Mesangial cell (primary cell): ENCODE data around the gene AGPAT4. TPM values are rescaled to one million over a fixed set of nuclear protein-coding genes. Genes with fewer than 3 reads are reported as not detected.

Source experiments
- total RNA-seq: library from RNA; depleted of rRNA; stranded (reverse); fragments of >200 nt; gene quantifications from 2 replicates; pipeline ENCODE4 v1.2.3, GENCODE V29; 2015

Gene AGPAT4
- total RNA-seq, result 5.7 and 6.6 TPM in 2 replicates

DNA sequence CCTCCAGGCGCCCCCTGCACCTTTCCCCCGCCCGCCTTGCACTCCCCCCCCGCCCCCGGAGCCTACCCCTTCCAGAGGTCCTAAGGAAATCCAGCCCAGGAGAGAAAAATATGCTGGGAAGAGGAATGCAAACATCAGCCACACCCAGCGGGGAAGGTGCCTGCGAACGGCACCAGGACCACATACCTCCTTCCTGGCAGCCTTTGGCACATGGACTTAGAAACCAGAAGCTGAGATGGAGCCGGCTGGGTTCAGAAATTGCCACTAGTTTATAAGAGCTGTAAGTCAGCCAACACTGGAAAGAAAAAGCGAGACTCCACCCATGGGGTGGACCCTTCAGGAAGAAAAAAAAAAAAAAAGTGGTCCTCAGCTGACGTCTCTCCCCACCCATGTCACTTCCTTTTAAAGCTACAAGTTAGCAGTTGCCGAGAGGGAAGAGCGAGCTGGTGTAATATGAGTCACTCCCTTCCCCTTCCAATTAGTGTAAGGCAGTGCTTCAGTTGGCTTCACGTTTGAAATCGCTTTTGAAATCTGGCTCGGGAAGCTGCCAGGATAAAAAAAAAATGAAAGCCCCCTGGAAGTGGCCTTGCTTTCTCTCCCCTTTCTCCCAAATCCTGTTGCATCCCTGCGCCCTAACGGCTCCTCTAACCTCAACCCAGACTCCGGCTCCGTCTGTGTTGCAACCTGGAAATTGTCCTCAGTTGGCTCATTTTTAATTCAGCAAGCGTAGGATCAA is at the start of gene AGPAT4:
Gene AGPAT4, minus strand, starts transcription at position 310 of the 736 bp plus-strand sequence. CDS start 41,848 bp downstream, outside the sequence.

